Central memory CD8-positive, alpha-beta T cell (primary cell): ENCODE measurements around the gene TIMM17A.

ENCODE experiments used
- ATAC-seq: fragments of 150-1000 bp; cut with Tn5 transposase; replicated peaks from 2 replicates; pipeline ENCODE4 v1.10.0; 2022; ENCODE audit warnings: mild to moderate bottlenecking, moderate FRiP score, moderate number of reproducible peaks; ENCODE audit not compliant: poor library complexity, severe bottlenecking; ENCODE audit errors: extremely low read depth
- DNase-seq, 2 donors: peaks; one replicate each; pipeline ENCODE4 v3.0.0; 2021; ENCODE audit warnings: low spot score in 2 of 2
- H3K27ac Mint-ChIP-seq: one replicate; pipeline ENCODE4 v1.8.0; 2022; ENCODE audit warnings: low read depth, mild to moderate bottlenecking, moderate library complexity, mixed read lengths
- H3K27me3 Mint-ChIP-seq: one replicate; pipeline ENCODE4 v1.8.0; 2022; ENCODE audit warnings: mixed read lengths
- H3K36me3 Mint-ChIP-seq: one replicate; pipeline ENCODE4 v1.8.0; 2022; ENCODE audit warnings: mild to moderate bottlenecking, moderate library complexity, mixed read lengths; ENCODE audit not compliant: insufficient read depth
- H3K4me1 Mint-ChIP-seq: one replicate; pipeline ENCODE4 v1.8.0; 2022; ENCODE audit warnings: mixed read lengths
- H3K4me3 Mint-ChIP-seq: one replicate; pipeline ENCODE4 v1.8.0; 2022; ENCODE audit warnings: mild to moderate bottlenecking, moderate library complexity, mixed read lengths
- H3K9me3 Mint-ChIP-seq: one replicate; pipeline ENCODE4 v1.8.0; 2022; ENCODE audit warnings: mixed read lengths

The TIMM17A gene

GRCh38 chr1:201968202-201968925 is 13.1 kb downstream of the TIMM17A start:
- Mint-ChIP-seq H3K27me3 (no peaks in the 10 kb centered on the region), H3K9me3 (no peaks in the 10 kb centered on the region), H3K36me3 (peaks cover 66% of the 10 kb centered on the region), H3K27ac (peak overlapping the region; percentile 44), H3K4me3 (no peak overlapping the region), H3K4me1 (peaks cover 7% of the 10 kb centered on the region)
- no peak for ATAC-seq
- DNase-seq = no peak

- H3K9me3 Mint-ChIP-seq = no peaks in the 10 kb centered on the region
- H3K4me1 Mint-ChIP-seq = peaks cover 6% of the 10 kb centered on the region
- DNase-seq (no peak), ATAC-seq (no peak)
- H3K4me3 Mint-ChIP-seq = no peak overlapping the region
- peaks cover 50% of the 10 kb centered on the region for H3K36me3 Mint-ChIP-seq
- H3K27me3 Mint-ChIP-seq = peaks cover 14% of the 10 kb centered on the region
- H3K27ac Mint-ChIP-seq = no peak overlapping the region
These were observed 15.2 kb downstream of the TIMM17A start for GRCh38 chr1:201970334-201971159.

GRCh38 chr1:201982082-201982622 is 26.8 kb downstream of the TIMM17A start:
- peak overlapping the region; percentile 90 for H3K4me3 Mint-ChIP-seq
- peaks cover 24% of the 10 kb centered on the region for H3K4me1 Mint-ChIP-seq
- peak; percentile 75 for ATAC-seq
- no peak for DNase-seq
- H3K27ac Mint-ChIP-seq = peak overlapping the region; percentile 93
- H3K9me3 Mint-ChIP-seq = no peaks in the 10 kb centered on the region
- H3K36me3 Mint-ChIP-seq = peaks cover 8% of the 10 kb centered on the region
- H3K27me3 Mint-ChIP-seq = no peaks in the 10 kb centered on the region

GRCh38 chr1:201982623-201983379 is 27.5 kb downstream of the TIMM17A start, which contains the start of gene RNPEP:
RNPEP (plus strand) TSS chr1:201982648; CDS start chr1:201982667, 19 bp downstream.
- Mint-ChIP-seq H3K9me3 (no peaks in the 10 kb centered on the region), H3K4me1 (peaks cover 24% of the 10 kb centered on the region), H3K27ac (peak within 1 kb of the TSS; percentile 93), H3K4me3 (peak within 1 kb of the TSS; percentile 90), H3K36me3 (peaks cover 8% of the 10 kb centered on the region), H3K27me3 (no peaks in the 10 kb centered on the region)
- peak; percentile 81 for ATAC-seq
- DNase-seq = peak; percentile 33 to 39

- Mint-ChIP-seq H3K9me3 (no peaks in the 10 kb centered on the region), H3K27ac (peak overlapping the region; percentile 92), H3K27me3 (no peaks in the 10 kb centered on the region), H3K36me3 (peaks cover 8% of the 10 kb centered on the region), H3K4me3 (peak overlapping the region; percentile 90), H3K4me1 (peaks cover 24% of the 10 kb centered on the region)
- ATAC-seq = peak; percentile 26
- no peak for DNase-seq
These were observed 28.1 kb downstream of the TIMM17A start for GRCh38 chr1:201983380-201983805.

GRCh38 chr1:201984446-201984845 is 29.1 kb downstream of the TIMM17A start:
- Mint-ChIP-seq H3K27ac (no peak overlapping the region), H3K4me3 (peak overlapping the region; percentile 90), H3K36me3 (peaks cover 15% of the 10 kb centered on the region), H3K9me3 (no peaks in the 10 kb centered on the region), H3K27me3 (no peaks in the 10 kb centered on the region), H3K4me1 (peaks cover 24% of the 10 kb centered on the region)
- DNase-seq = no peak
- ATAC-seq = no peak

- ATAC-seq = no peak
- Mint-ChIP-seq H3K36me3 (peaks cover 24% of the 10 kb centered on the region), H3K27ac (no peak overlapping the region), H3K27me3 (no peaks in the 10 kb centered on the region), H3K9me3 (no peaks in the 10 kb centered on the region), H3K4me1 (peaks cover 24% of the 10 kb centered on the region), H3K4me3 (no peak overlapping the region)
- DNase-seq = no peak
These were observed 30.1 kb downstream of the TIMM17A start for GRCh38 chr1:201985355-201985754.

- DNase-seq = no peak
- Mint-ChIP-seq H3K36me3 (peaks cover 35% of the 10 kb centered on the region), H3K27ac (no peak overlapping the region), H3K4me1 (peaks cover 7% of the 10 kb centered on the region), H3K27me3 (no peaks in the 10 kb centered on the region), H3K4me3 (no peak overlapping the region), H3K9me3 (no peaks in the 10 kb centered on the region)
- no peak for ATAC-seq
These were observed 33.3 kb downstream of the TIMM17A start for GRCh38 chr1:201988601-201989000.

GRCh38 chr1:201989354-201990128 is 34.2 kb downstream of the TIMM17A start:
- Mint-ChIP-seq H3K36me3 (peaks cover 35% of the 10 kb centered on the region), H3K27ac (no peak overlapping the region), H3K4me3 (no peak overlapping the region), H3K9me3 (no peaks in the 10 kb centered on the region), H3K4me1 (no peaks in the 10 kb centered on the region), H3K27me3 (no peaks in the 10 kb centered on the region)
- no peak for ATAC-seq
- DNase-seq = no peak

- H3K4me1 Mint-ChIP-seq = no peaks in the 10 kb centered on the region
- no peaks in the 10 kb centered on the region for H3K9me3 Mint-ChIP-seq
- H3K4me3 Mint-ChIP-seq = no peak overlapping the region
- H3K36me3 Mint-ChIP-seq = peaks cover 33% of the 10 kb centered on the region
- no peak overlapping the region for H3K27ac Mint-ChIP-seq
- no peak for DNase-seq
- ATAC-seq = no peak
- no peaks in the 10 kb centered on the region for H3K27me3 Mint-ChIP-seq
These were observed 35.1 kb downstream of the TIMM17A start for GRCh38 chr1:201990427-201990826.

- no peaks in the 10 kb centered on the region for H3K4me1 Mint-ChIP-seq
- ATAC-seq = peak; percentile 24
- no peaks in the 10 kb centered on the region for H3K27me3 Mint-ChIP-seq
- H3K9me3 Mint-ChIP-seq = no peaks in the 10 kb centered on the region
- no peak overlapping the region for H3K27ac Mint-ChIP-seq
- DNase-seq = no peak
- H3K4me3 Mint-ChIP-seq = no peak overlapping the region
- peaks cover 49% of the 10 kb centered on the region for H3K36me3 Mint-ChIP-seq
These were observed 44.4 kb downstream of the TIMM17A start for GRCh38 chr1:201999625-202000238.
